K562 (cell line): ENCODE measurements around the gene NPEPL1. TPM values are rescaled to one million over a fixed set of nuclear protein-coding genes. Genes with fewer than 3 reads are reported as not detected.

Experiments
- ATAC-seq: fragments of 200-7000 bp; cut with Tn5 transposase; 3 replicates; pipeline ENCODE4 v1.9.1; 2020; ENCODE audit warnings: moderate library complexity
- BruUV-seq: library from RNA; stranded (reverse); fragments of 400-500 nt; replicated peaks from 2 replicates; lab custom pipeline; 2021; lab: Mats Ljungman, UMichigan
- CTCF ChIA-PET: fragments of 300-600 bp; formaldehyde crosslinking; extraction: SDS; loops from one replicate; lab custom pipeline; 2021; ENCODE audit warnings: low intra/inter-chr PET ratio; lab: Yijun Ruan, JAX
- POLR2A ChIA-PET: fragments of 300-600, 350-650 bp; sonication (Branson Sonifier 250); formaldehyde crosslinking; extraction: SDS; loops from one replicate; lab custom pipeline; 2021; ENCODE audit warnings: antibody characterized with exemption, inconsistent platforms; lab: Yijun Ruan, JAX
- DNase-seq, 4 experiments: peaks; one replicate each; pipeline versions ENCODE4 v3.0.0 to v3.0.0-alpha.2; 2011 to 2018; ENCODE audit warnings: low spot score in 3 of 4, mixed read lengths in 3 of 4; ENCODE audit errors: extremely low read depth in 1 of 4
- FAIRE-seq: peaks from 2 replicates; lab custom pipeline; 2011; peaks lifted over from hg19 to GRCh38; lab: Jason Lieb, UNC
- H2AFZ ChIP-seq: 2 replicates; pipeline ENCODE4 v1.6.0; 2011; ENCODE audit warnings: low read depth, low read length, control low read depth, inconsistent platforms
- H3K27ac ChIP-seq: fragments of 200-600 bp; 3 replicates; pipeline ENCODE4 v1.8.0; 2011; ENCODE audit warnings: low read depth, mild to moderate bottlenecking, control low read depth, inconsistent platforms, low read length, moderate library complexity, mixed read lengths; ENCODE audit errors: extremely low read depth
- H3K27me3 ChIP-seq, 2 experiments: fragments of 300-600 bp in 1 of 2; 2 replicates in 1 of 2; 3 replicates in 1 of 2; pipeline versions ENCODE4 v1.6.0 to v1.8.0; 2011; ENCODE audit warnings: inconsistent platforms in 2 of 2, low read length in 2 of 2, mild to moderate bottlenecking in 1 of 2, mixed read lengths in 1 of 2, moderate library complexity in 1 of 2; ENCODE audit not compliant: control insufficient read depth in 2 of 2, insufficient read depth in 2 of 2
- H3K36me3 ChIP-seq: fragments of 300-600 bp; 3 replicates; pipeline ENCODE4 v1.8.0; 2011; ENCODE audit warnings: mild to moderate bottlenecking, low read length, inconsistent platforms; ENCODE audit not compliant: control insufficient read depth, insufficient read depth
- H3K4me1 ChIP-seq, 2 experiments: fragments of 200-600 bp in 1 of 2; replicated peaks in 1 of 2; 2 replicates in 1 of 2; 3 replicates in 1 of 2; pipeline versions ENCODE4 v1.5.1 to v1.8.0; 2011; ENCODE audit warnings: inconsistent platforms in 2 of 2, low read length in 2 of 2, mild to moderate bottlenecking in 1 of 2, mixed read lengths in 1 of 2, moderate library complexity in 1 of 2; ENCODE audit not compliant: control insufficient read depth in 2 of 2, insufficient read depth in 2 of 2
- H3K4me2 ChIP-seq: 2 replicates; pipeline ENCODE4 v1.6.1; 2011; ENCODE audit warnings: low read length, control low read depth, inconsistent platforms, mixed read lengths; ENCODE audit not compliant: insufficient read depth
- H3K4me3 ChIP-seq: fragments of 200-600 bp; sonication (generic), shearing (Covaris generic); 2 replicates; pipeline ENCODE4 v1.5.1; 2016; ENCODE audit warnings: control low read depth, inconsistent platforms
- H3K79me2 ChIP-seq: fragments of 200-600 bp; 3 replicates; pipeline ENCODE4 v1.8.0; 2011; ENCODE audit warnings: low read length, inconsistent platforms; ENCODE audit not compliant: control insufficient read depth, insufficient read depth
- H3K9ac ChIP-seq, 2 experiments: 2 replicates each; pipeline versions ENCODE4 v1.6.0 to v1.6.1; 2011; ENCODE audit warnings: low read depth in 2 of 2, low read length in 2 of 2, control low read depth in 1 of 2, inconsistent platforms in 1 of 2, mild to moderate bottlenecking in 1 of 2, mixed read lengths in 1 of 2; ENCODE audit not compliant: insufficient read depth in 1 of 2
- H3K9me1 ChIP-seq: one replicate; pipeline ENCODE4 v1.6.0; 2011; ENCODE audit warnings: inconsistent platforms, mild to moderate bottlenecking, low read length, moderate library complexity; ENCODE audit not compliant: control insufficient read depth, insufficient read depth
- H3K9me3 ChIP-seq: replicated peaks from 2 replicates; pipeline ENCODE4 v1.5.1; 2011; ENCODE audit warnings: low read depth, low read length, inconsistent platforms; ENCODE audit not compliant: control insufficient read depth, insufficient read depth
- H4K20me1 ChIP-seq: replicated peaks from 2 replicates; pipeline ENCODE4 v1.6.1; 2011; ENCODE audit warnings: low read length, inconsistent platforms, mixed read lengths; ENCODE audit not compliant: control insufficient read depth, insufficient read depth
- CCAR2 ChIP-seq: fragments of 200-400 bp; formaldehyde crosslinking; IDR thresholded peaks from 2 replicates; pipeline ENCODE4 v1.6.1; 2017; ENCODE audit warnings: mild to moderate bottlenecking, low read depth, low read length
- GATAD2B ChIP-seq: fragments of 450-650 bp; IDR thresholded peaks from 2 replicates; pipeline ENCODE4 v1.6.1; 2017; ENCODE audit warnings: mild to moderate bottlenecking, borderline replicate concordance
- HMGXB4 ChIP-seq: sonication (generic); formaldehyde crosslinking; IDR thresholded peaks from 2 replicates; pipeline ENCODE4 v1.8.1; 2023; ENCODE audit warnings: mild to moderate bottlenecking, missing genetic modification reagents
- ILK ChIP-seq: fragments of 450-650 bp; IDR thresholded peaks from 2 replicates; pipeline ENCODE4 v1.6.1; 2016; ENCODE audit warnings: missing genetic modification characterization, low read depth, mild to moderate bottlenecking, missing compliant biosample characterization, moderate library complexity, borderline replicate concordance
- MNT ChIP-seq, 2 experiments: fragments of 450-650 bp; conservative IDR thresholded peaks; 2 replicates each; pipeline ENCODE4 v1.6.1; 2017; ENCODE audit warnings: mild to moderate bottlenecking in 2 of 2, moderate library complexity in 2 of 2
- RBM15 ChIP-seq: fragments of 200-400 bp; formaldehyde crosslinking; IDR thresholded peaks from 2 replicates; pipeline ENCODE4 v1.6.1; 2018; ENCODE audit warnings: mild to moderate bottlenecking, low read length, moderate library complexity; ENCODE audit not compliant: insufficient read depth
- RERE ChIP-seq: sonication (generic); formaldehyde crosslinking; IDR thresholded peaks from 2 replicates; pipeline ENCODE4 v1.8.0; 2023; ENCODE audit warnings: missing genetic modification reagents, mild to moderate bottlenecking, borderline replicate concordance
- SMAD2 ChIP-seq: fragments of 150-350 bp; IDR thresholded peaks from 2 replicates; pipeline ENCODE4 v1.6.1; 2014; ENCODE audit warnings: low read depth, mild to moderate bottlenecking, low read length
- TRIM28 ChIP-seq: fragments of 450-650 bp; IDR thresholded peaks from 2 replicates; pipeline ENCODE4 v1.6.1; 2017
- ZBTB17 ChIP-seq: fragments of 450-650 bp; formaldehyde crosslinking; IDR thresholded peaks from 2 replicates; pipeline ENCODE4 v1.4.0; 2020; ENCODE audit warnings: mild to moderate bottlenecking
- ZNF253 ChIP-seq: fragments of 250-450 bp; sonication (Bioruptor Pico); conservative IDR thresholded peaks from 2 replicates; pipeline ENCODE4 v1.6.1; 2021; ENCODE audit warnings: mild to moderate bottlenecking
- WGBS: fragments of 100-300 bp; shearing (Covaris generic); methylation state at CpG from one replicate; pipeline ENCODE4 v1.1.6; 2016; ENCODE audit warnings: low coverage, mixed read lengths; ENCODE audit not compliant: insufficient coverage; ENCODE audit errors: missing lambda C conversion rate; 5-methylcytosine and 5-hydroxymethylcytosine counted together
- in situ Hi-C: fragments of 300-500 bp; cut with MboI; formaldehyde crosslinking; loops from 4 replicates; pipeline ENCODE4 v1.15.0; 2018; ENCODE audit warnings: inconsistent platforms, mixed read lengths
- intact Hi-C: fragments of 100-400 bp; cut with micrococcal nuclease; formaldehyde crosslinking; loops from 2 replicates; pipeline ENCODE4 v1.14.2; 2022
- polyA plus RNA-seq, 8 experiments: library from polyadenylated mRNA; depleted of rRNA in 4 of 8; stranded (reverse) in 5 of 8; unstranded in 3 of 8; fragments of >200 nt; fragmentation: Nextera tagmentation in 2 of 8; fragmentation: Illumina TruSeq in 1 of 8; extraction: Ambion mirVana in 2 of 8; extraction: Trizol in 1 of 8; gene quantifications; 2 replicates each; pipeline versions ENCODE4 v1.2.1 to v1.2.3, GENCODE V29; 2011 to 2014; ENCODE audit warnings: inconsistent platforms in 1 of 8, missing spikeins in 1 of 8
- total RNA-seq, 7 experiments: library from RNA; depleted of rRNA in 6 of 7; stranded (reverse); fragments of >200 nt in 6 of 7; fragmentation: Illumina TruSeq in 2 of 7; extraction: Trizol in 2 of 7; gene quantifications; 2 replicates each; pipeline versions ENCODE4 v1.2.1 to v1.2.3, GENCODE V29; 2011 to 2021; ENCODE audit warnings: low replicate concordance in 1 of 7

NPEPL1 gene
- total and polyA plus RNA-seq, 9 of the 15 experiments (the other 6 are each of a cell fraction or from before 2014, with no cell fraction given): 0.04 to 5.6 (median 0.94) TPM

- TF ChIP-seq MNT (conservative IDR thresholded peaks at IDR 0.05) (no peak), RBM15 (no peak)
These were observed 13.8 kb upstream of the NPEPL1 start (continued) for GRCh38 chr20:58678806-58679205.

GRCh38 chr20:58682656-58683531 is 9.7 kb upstream of the NPEPL1 start:
- H3K27ac ChIP-seq: no peak overlapping the region
- no peaks in the 10 kb centered on the region for H3K27me3 ChIP-seq
- H3K9me3 ChIP-seq: no peaks in the 10 kb centered on the region
- H3K4me2 ChIP-seq: no peak overlapping the region
- intact Hi-C loops: no loop called here
- peaks cover 18% of the 10 kb centered on the region; the same call in 1 of the 3 replicates for H3K36me3 ChIP-seq
- H3K79me2 ChIP-seq: no peaks in the 10 kb centered on the region
- H4K20me1 ChIP-seq: no peaks in the 10 kb centered on the region
- no peak for DNase-seq
- WGBS: 81% methylated on average over 9 of the region's 11 CpGs
- no TSS peak for BruUV-seq
- in situ Hi-C loops: no loop called here
- H3K4me3 ChIP-seq: no peak overlapping the region
- ATAC-seq: no peak
- CTCF ChIA-PET: no interaction called here
- no peaks in the 10 kb centered on the region for H3K4me1 ChIP-seq
- H3K9ac ChIP-seq: no peak overlapping the region
- H3K9me1 ChIP-seq: no peaks in the 10 kb centered on the region
- POLR2A ChIA-PET: interaction anchor here (0.6 kb wide), 1 partner anchor 18 kb away, joined by 3 read pairs; no protein-coding TSS in a partner anchor
- H2AFZ ChIP-seq: no peak overlapping the region
- FAIRE-seq: no peak
- no peak for TF ChIP-seq GATAD2B
- TF ChIP-seq TRIM28: no peak
- no peak for TF ChIP-seq RERE (CRISPR knock-in tag)
- no peak for TF ChIP-seq ZBTB17
- no peak for TF ChIP-seq HMGXB4 (CRISPR knock-in tag)
- no peak for TF ChIP-seq CCAR2
- TF ChIP-seq ILK (tag): no peak
- TF ChIP-seq ZNF253 (CRISPR knock-in tag): no peak
- TF ChIP-seq SMAD2: no peak
